Measurements from ENCODE around the gene OR9Q2.
"Not testable (repeated sequence)": the region's sequence is repeated elsewhere in the genome, so short reads cannot be mapped to it uniquely, and the experiment has no call there.

The OR9Q2 gene

DNA sequence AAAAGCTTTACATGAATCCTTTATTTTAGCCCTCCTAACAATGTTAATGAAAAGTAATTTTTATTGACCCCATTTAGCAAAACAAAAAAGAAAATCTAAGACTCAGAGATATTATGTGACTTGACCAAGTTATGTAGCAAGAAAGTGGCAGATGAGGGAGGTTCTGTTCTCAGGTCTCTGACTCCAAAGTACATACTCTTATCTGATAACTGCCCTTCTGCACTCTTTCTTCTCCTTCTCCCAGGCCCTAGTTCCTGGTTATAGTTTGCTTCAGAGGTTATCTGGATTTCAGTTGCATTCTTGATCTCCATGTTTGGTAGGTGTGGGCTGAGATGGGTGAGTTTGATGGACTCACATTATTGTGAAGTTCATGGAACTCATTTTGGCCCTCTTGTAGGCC, 4.5 kb downstream of the OR9Q2 start:
- no peaks in the 10 kb centered on the region for H3K4me1 ChIP-seq (ENCODE audit: control insufficient read depth, insufficient read depth, low read length)
- no peaks in the 10 kb centered on the region for H3K27me3 ChIP-seq (ENCODE audit: control insufficient read depth, insufficient read depth, low read length)
- H3K4me3 ChIP-seq (ENCODE audit: low read depth, low read length): no peak overlapping the region
- no peaks in the 10 kb centered on the region for H3K36me3 ChIP-seq (ENCODE audit: control insufficient read depth, insufficient read depth, low read length)
- H3K9ac ChIP-seq (ENCODE audit: low read depth, low read length): no peak overlapping the region
- no peak overlapping the region for H3K27ac ChIP-seq (ENCODE audit: low read depth, low read length)
- peaks cover 14% of the 10 kb centered on the region for H3K9me3 ChIP-seq (ENCODE audit: control insufficient read depth, insufficient read depth, low read length)

- H3K9ac ChIP-seq (ENCODE audit: low read depth, low read length): no peak overlapping the region
- H3K4me1 ChIP-seq (ENCODE audit: control insufficient read depth, insufficient read depth, low read length): no peaks in the 10 kb centered on the region
- H3K27ac ChIP-seq (ENCODE audit: low read depth, low read length): no peak overlapping the region
- no peaks in the 10 kb centered on the region for H3K27me3 ChIP-seq (ENCODE audit: control insufficient read depth, insufficient read depth, low read length)
- H3K9me3 ChIP-seq (ENCODE audit: control insufficient read depth, insufficient read depth, low read length): peaks cover 16% of the 10 kb centered on the region
- H3K36me3 ChIP-seq (ENCODE audit: control insufficient read depth, insufficient read depth, low read length): no peaks in the 10 kb centered on the region
- H3K4me3 ChIP-seq (ENCODE audit: low read depth, low read length): no peak overlapping the region
Measured at GRCh38 chr11:58195939-58196338, 7.1 kb downstream of the OR9Q2 start.

GRCh38 chr11:58199271-58199670, 10.4 kb downstream of the OR9Q2 start:
- no peaks in the 10 kb centered on the region for H3K4me1 ChIP-seq (ENCODE audit: control insufficient read depth, insufficient read depth, low read length)
- H3K36me3 ChIP-seq (ENCODE audit: control insufficient read depth, insufficient read depth, low read length): no peaks in the 10 kb centered on the region
- H3K27ac ChIP-seq (ENCODE audit: low read depth, low read length): no peak overlapping the region
- no peak overlapping the region for H3K9ac ChIP-seq (ENCODE audit: low read depth, low read length)
- no peak overlapping the region for H3K4me3 ChIP-seq (ENCODE audit: low read depth, low read length)
- peaks cover 16% of the 10 kb centered on the region for H3K9me3 ChIP-seq (ENCODE audit: control insufficient read depth, insufficient read depth, low read length)
- H3K27me3 ChIP-seq (ENCODE audit: control insufficient read depth, insufficient read depth, low read length): no peaks in the 10 kb centered on the region

DNA sequence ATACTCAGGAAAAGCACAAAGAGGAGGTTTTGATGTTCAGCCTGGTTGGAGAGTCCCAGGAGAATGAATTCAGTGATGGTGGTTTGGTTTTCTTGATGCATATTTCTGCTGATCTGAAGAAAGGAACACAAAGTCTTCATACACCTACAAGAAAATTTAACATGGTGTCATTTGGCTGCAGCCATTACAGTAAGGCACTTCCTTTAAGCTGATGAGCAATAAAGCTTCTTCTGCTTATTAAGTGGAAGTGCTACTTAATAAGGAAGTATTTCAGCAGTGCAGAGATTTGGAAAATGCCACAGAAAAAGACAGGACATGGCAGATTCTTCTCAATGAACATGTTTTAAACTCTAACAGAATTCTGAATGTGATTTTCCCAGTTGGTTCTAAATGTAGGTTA, 15.2 kb downstream of the OR9Q2 start, which contains the start of gene OR1S2:
TSS of gene OR1S2 (minus strand) at position 101 of the 400 bp plus-strand sequence. CDS start at position 101, 0 bp downstream.
- Histone ChIP-seq H3K9me3 (ENCODE audit: control insufficient read depth, insufficient read depth, low read length) (no peaks in the 10 kb centered on the region), H3K27ac (ENCODE audit: low read depth, low read length) (no peak within 1 kb of the TSS), H3K4me3 (ENCODE audit: low read depth, low read length) (no peak within 1 kb of the TSS), H3K9ac (ENCODE audit: low read depth, low read length) (no peak within 1 kb of the TSS), H3K27me3 (ENCODE audit: control insufficient read depth, insufficient read depth, low read length) (no peaks in the 10 kb centered on the region), H3K36me3 (ENCODE audit: control insufficient read depth, insufficient read depth, low read length) (no peaks in the 10 kb centered on the region), H3K4me1 (ENCODE audit: control insufficient read depth, insufficient read depth, low read length) (no peaks in the 10 kb centered on the region)

- H3K27me3 ChIP-seq (ENCODE audit: control insufficient read depth, insufficient read depth, low read length); H3K9me3 ChIP-seq (ENCODE audit: control insufficient read depth, insufficient read depth, low read length); H3K36me3 ChIP-seq (ENCODE audit: control insufficient read depth, insufficient read depth, low read length); H3K9ac ChIP-seq (ENCODE audit: low read depth, low read length); H3K27ac ChIP-seq (ENCODE audit: low read depth, low read length); H3K4me3 ChIP-seq (ENCODE audit: low read depth, low read length); H3K4me1 ChIP-seq (ENCODE audit: control insufficient read depth, insufficient read depth, low read length): not testable (repeated sequence)
Measured at GRCh38 chr11:58212420-58212819, 23.6 kb downstream of the OR9Q2 start, which contains the start of gene OR1S1. Gene OR1S1 (plus strand): TSS chr11:58212720.

DNA sequence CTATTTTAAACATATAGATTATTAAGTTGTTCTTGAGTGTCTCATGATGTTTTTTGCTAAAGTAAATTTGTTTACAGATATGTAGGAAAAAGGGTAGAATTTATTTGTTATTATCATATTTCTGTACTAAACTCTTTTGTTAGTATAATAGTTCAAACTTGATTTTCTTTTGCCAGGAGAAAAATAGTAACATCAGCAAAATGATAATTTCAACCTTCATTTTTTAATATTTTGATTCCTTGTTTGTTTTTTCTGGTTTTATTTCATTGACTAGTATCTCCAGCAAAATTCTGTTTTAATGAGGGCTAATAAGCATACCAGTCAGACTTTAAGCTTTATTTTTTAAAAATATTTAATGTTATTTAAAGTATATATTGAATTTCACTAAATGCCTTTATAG, 27.6 kb downstream of the OR9Q2 start:
- H3K9ac ChIP-seq (ENCODE audit: low read depth, low read length): no peak overlapping the region
- no peaks in the 10 kb centered on the region for H3K27me3 ChIP-seq (ENCODE audit: control insufficient read depth, insufficient read depth, low read length)
- no peaks in the 10 kb centered on the region for H3K4me1 ChIP-seq (ENCODE audit: control insufficient read depth, insufficient read depth, low read length)
- no peaks in the 10 kb centered on the region for H3K36me3 ChIP-seq (ENCODE audit: control insufficient read depth, insufficient read depth, low read length)
- no peak overlapping the region for H3K27ac ChIP-seq (ENCODE audit: low read depth, low read length)
- no peak overlapping the region for H3K4me3 ChIP-seq (ENCODE audit: low read depth, low read length)
- no peaks in the 10 kb centered on the region for H3K9me3 ChIP-seq (ENCODE audit: control insufficient read depth, insufficient read depth, low read length)

DNA sequence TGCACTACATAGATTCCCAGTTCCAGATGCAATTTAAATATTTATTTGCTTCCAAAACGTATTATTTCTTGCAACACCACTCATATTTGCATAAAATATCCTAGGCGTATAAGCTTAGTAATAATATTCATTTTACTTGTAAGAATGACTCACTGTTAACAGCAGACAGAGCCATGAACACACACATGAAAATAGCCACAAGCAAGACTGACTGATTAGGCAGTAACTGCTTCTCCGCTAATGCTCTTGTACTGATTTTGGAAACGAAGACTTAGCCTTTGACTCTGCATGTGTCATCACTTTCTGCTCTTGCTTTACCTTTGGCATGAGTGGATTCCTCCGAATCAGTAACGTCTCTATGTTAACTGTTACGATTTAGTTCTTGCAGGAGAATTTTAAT, 33.9 kb downstream of the OR9Q2 start:
- Histone ChIP-seq H3K9ac (ENCODE audit: low read depth, low read length) (no peak overlapping the region), H3K27me3 (ENCODE audit: control insufficient read depth, insufficient read depth, low read length) (no peaks in the 10 kb centered on the region), H3K36me3 (ENCODE audit: control insufficient read depth, insufficient read depth, low read length) (no peaks in the 10 kb centered on the region), H3K9me3 (ENCODE audit: control insufficient read depth, insufficient read depth, low read length) (no peaks in the 10 kb centered on the region), H3K4me1 (ENCODE audit: control insufficient read depth, insufficient read depth, low read length) (no peaks in the 10 kb centered on the region), H3K27ac (ENCODE audit: low read depth, low read length) (no peak overlapping the region), H3K4me3 (ENCODE audit: low read depth, low read length) (no peak overlapping the region)

- Histone ChIP-seq H3K9me3 (ENCODE audit: control insufficient read depth, insufficient read depth, low read length) (no peaks in the 10 kb centered on the region), H3K4me1 (ENCODE audit: control insufficient read depth, insufficient read depth, low read length) (no peaks in the 10 kb centered on the region), H3K4me3 (ENCODE audit: low read depth, low read length) (no peak overlapping the region), H3K9ac (ENCODE audit: low read depth, low read length) (no peak overlapping the region), H3K27ac (ENCODE audit: low read depth, low read length) (no peak overlapping the region), H3K27me3 (ENCODE audit: control insufficient read depth, insufficient read depth, low read length) (no peaks in the 10 kb centered on the region), H3K36me3 (ENCODE audit: control insufficient read depth, insufficient read depth, low read length) (no peaks in the 10 kb centered on the region)
Measured at GRCh38 chr11:58227956-58228615, 39.2 kb downstream of the OR9Q2 start.
